ENCODE results near the gene NPC1. TPM values are rescaled to one million over a fixed set of nuclear protein-coding genes. Genes with fewer than 3 reads are reported as not detected.

Gene NPC1
- total and polyA plus RNA-seq, 2 of the 8 experiments (the other 6 are each of a cell fraction or from before 2014, with no cell fraction given) = 34.1 to 39.5 TPM

DNA sequence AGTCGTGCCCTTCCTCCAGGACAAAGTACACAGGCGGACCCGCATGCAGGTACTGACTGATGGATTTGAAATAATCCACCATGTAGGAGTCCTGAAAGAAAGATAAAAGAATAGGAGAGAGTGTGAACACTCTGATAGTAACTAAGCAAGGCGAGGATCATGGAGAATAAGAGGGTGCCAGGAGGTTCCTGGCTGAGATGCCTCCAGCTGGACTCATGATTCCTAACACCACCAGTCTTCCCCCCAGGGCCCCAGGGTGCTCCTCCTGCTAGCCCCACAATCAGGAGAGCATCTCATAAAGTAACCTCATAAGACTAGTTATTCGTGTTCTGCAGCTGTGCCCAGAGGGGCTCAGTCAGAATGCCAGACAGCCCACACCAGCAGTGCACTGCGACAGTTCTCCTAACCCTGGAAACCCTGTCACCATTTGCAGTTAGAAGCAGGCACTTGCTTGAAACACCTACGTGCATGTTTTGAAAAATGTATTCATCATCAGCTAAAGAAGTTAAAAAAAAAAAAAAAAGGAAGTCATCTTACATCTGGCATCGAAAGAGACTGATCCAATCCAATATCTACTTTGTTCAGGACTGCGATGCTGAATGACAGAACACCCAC is 46.3 kb downstream of the NPC1 start:
- H4K8ac ChIP-seq (ENCODE audit: extremely low read depth, insufficient read depth, low read length) = no peak overlapping the region
- FAIRE-seq = no peak
- POLR2A ChIA-PET (ENCODE audit: partially characterized antibody) = interaction anchor here (0.6 to 1.1 kb wide), 2 partner anchors 14 to 558 kb away, joined by 3 read pairs; no protein-coding TSS in a partner anchor
- no peak overlapping the region for H2BK5ac ChIP-seq (ENCODE audit: low read depth, low read length)
- no peaks in the 10 kb centered on the region for H3K4me1 ChIP-seq (replicated peaks in 1 of 4; ENCODE audit: control insufficient read depth in 3 of 4, insufficient read depth in 4 of 4, low read length in 3 of 4)
- H3K23me2 ChIP-seq (ENCODE audit: low read depth, low read length) = no peaks in the 10 kb centered on the region
- peaks cover 47 to 78% (median 69%) of the 10 kb centered on the region in 4 experiments for H3K36me3 ChIP-seq (ENCODE audit: control insufficient read depth in 2 of 4, insufficient read depth in 4 of 4, low read length in 3 of 4)
- no peak overlapping the region for H2BK12ac ChIP-seq (ENCODE audit: low read depth, low read length)
- CTCF ChIA-PET (ENCODE audit: partially characterized antibody) = interaction anchor here (1.1 to 1.2 kb wide), 3 partner anchors 24 to 163 kb away, joined by 3 read pairs; no protein-coding TSS in a partner anchor
- no peak overlapping the region for H3K4ac ChIP-seq (replicated peaks; ENCODE audit: insufficient read length, low read depth, low read length)
- no peak overlapping the region for H3K18ac ChIP-seq (ENCODE audit: extremely low read depth, low read length)
- H3K79me1 ChIP-seq (ENCODE audit: low read depth, low read length) = no peaks in the 10 kb centered on the region
- H3K4me2 ChIP-seq (ENCODE audit: insufficient read depth in 1 of 2, low read depth in 2 of 2, low read length in 2 of 2) = no peak overlapping the region
- no peak overlapping the region for H3K14ac ChIP-seq (ENCODE audit: insufficient read length)
- H3K79me2 ChIP-seq (ENCODE audit: control insufficient read depth in 1 of 2, insufficient read depth in 2 of 2, low read length in 2 of 2) = no peaks in the 10 kb centered on the region
- H3K27ac ChIP-seq (ENCODE audit: low read depth, low read length) = no peak overlapping the region
- peaks cover 1 to 7% of the 10 kb centered on the region in 2 experiments for H4K20me1 ChIP-seq (replicated peaks in 1 of 2; ENCODE audit: control insufficient read depth in 1 of 2, insufficient read depth in 2 of 2, low read length in 2 of 2)
- H3K23ac ChIP-seq (ENCODE audit: insufficient read length) = no peak overlapping the region
- H3K56ac ChIP-seq (replicated peaks; ENCODE audit: insufficient read length, low read depth, low read length) = no peak overlapping the region
- H4K5ac ChIP-seq (ENCODE audit: insufficient read length, low read depth, low read length) = no peak overlapping the region
- no peak overlapping the region for H2BK15ac ChIP-seq (ENCODE audit: low read length)
- H2BK20ac ChIP-seq (ENCODE audit: low read length) = no peak overlapping the region
- H2AK5ac ChIP-seq (ENCODE audit: low read depth, low read length) = no peak overlapping the region
- H2BK120ac ChIP-seq (replicated peaks; ENCODE audit: low read depth, low read length) = no peak overlapping the region
- H2AFZ ChIP-seq (ENCODE audit: low read length) = no peak overlapping the region
- no peak overlapping the region for H4K91ac ChIP-seq (replicated peaks; ENCODE audit: insufficient read length, low read length)
- no peaks in the 10 kb centered on the region for H3K9me3 ChIP-seq (ENCODE audit: insufficient read depth in 2 of 2, low read depth in 1 of 2, low read length in 1 of 2)
- no peaks in the 10 kb centered on the region for H3K27me3 ChIP-seq (replicated peaks in 1 of 4; ENCODE audit: control insufficient read depth in 3 of 4, extremely low read depth in 1 of 4, insufficient read depth in 3 of 4, low read length in 3 of 4)
- no peak for DNase-seq (ENCODE audit: low read depth in 1 of 2, low spot score in 2 of 2)
- no peak overlapping the region for H3K4me3 ChIP-seq (ENCODE audit: extremely low read depth in 1 of 4, insufficient read depth in 2 of 4, low read depth in 3 of 4, low read length in 4 of 4)
- no peak overlapping the region for H3K9ac ChIP-seq (replicated peaks in 1 of 4; ENCODE audit: extremely low read depth in 1 of 4, low read depth in 3 of 4, low read length in 3 of 4)
- 83% methylated on average over 9 of the region's 9 CpGs; no CpG with 5 or more reads in 1 of the 2 experiments for WGBS, 2 experiments (ENCODE audit: extremely low coverage in 1 of 2, insufficient coverage in 1 of 2, insufficient read length in 1 of 2, insufficient replicate concordance in 2 of 2, low coverage in 1 of 2, low lambda C conversion rate in 2 of 2, missing lambda C conversion rate in 1 of 2)
- no peak for TF ChIP-seq TCF12 (IDR thresholded peaks at IDR 0.05; ENCODE audit: low read depth, low read length)
- no peak for TF ChIP-seq EP300 (IDR thresholded peaks at IDR 0.05; ENCODE audit: borderline replicate concordance in 1 of 2, low read depth in 2 of 2, low read length in 2 of 2)
- no peak for TF ChIP-seq RXRA (IDR thresholded peaks at IDR 0.05; ENCODE audit: insufficient read depth, low read depth, low read length)
- no peak for TF ChIP-seq JUN (IDR thresholded peaks at IDR 0.05; ENCODE audit: low read depth, low read length)
- no peak for TF ChIP-seq CBX5 (IDR thresholded peaks at IDR 0.05; ENCODE audit: low read depth, low read length)
- TF ChIP-seq, protein P1, sequence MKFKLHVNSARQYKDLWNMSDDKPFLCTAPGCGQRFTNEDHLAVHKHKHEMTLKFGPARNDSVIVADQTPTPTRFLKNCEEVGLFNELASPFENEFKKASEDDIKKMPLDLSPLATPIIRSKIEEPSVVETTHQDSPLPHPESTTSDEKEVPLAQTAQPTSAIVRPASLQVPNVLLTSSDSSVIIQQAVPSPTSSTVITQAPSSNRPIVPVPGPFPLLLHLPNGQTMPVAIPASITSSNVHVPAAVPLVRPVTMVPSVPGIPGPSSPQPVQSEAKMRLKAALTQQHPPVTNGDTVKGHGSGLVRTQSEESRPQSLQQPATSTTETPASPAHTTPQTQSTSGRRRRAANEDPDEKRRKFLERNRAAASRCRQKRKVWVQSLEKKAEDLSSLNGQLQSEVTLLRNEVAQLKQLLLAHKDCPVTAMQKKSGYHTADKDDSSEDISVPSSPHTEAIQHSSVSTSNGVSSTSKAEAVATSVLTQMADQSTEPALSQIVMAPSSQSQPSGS (IDR thresholded peaks at IDR 0.05; ENCODE audit: low read length) = no peak
- TF ChIP-seq HDAC2 (IDR thresholded peaks at IDR 0.05; ENCODE audit: borderline replicate concordance in 1 of 2, low read depth in 2 of 2, low read length in 2 of 2) = no peak
- TF ChIP-seq CHD1 (IDR thresholded peaks at IDR 0.05; ENCODE audit: low read depth, low read length) = no peak

All from H1 (cell line).